Neuronal stem cell (in vitro differentiated cells): Measurements from ENCODE around the gene SLC25A10.
A peak's percentile ranks its signal among the peaks of the same experiment; 100 is the strongest.

Experiments
- DNase-seq: peaks from one replicate; pipeline ENCODE4 v3.0.0-alpha.2; 2013; ENCODE audit warnings: low spot score
- H2AFZ ChIP-seq: one replicate; pipeline ENCODE4 v1.6.1; 2013; ENCODE audit warnings: mild to moderate bottlenecking, low read length, inconsistent platforms
- H2AK5ac ChIP-seq: 2 replicates; pipeline ENCODE4 v1.6.1; 2013; ENCODE audit warnings: low read depth, mild to moderate bottlenecking, inconsistent platforms, low read length, moderate library complexity, mixed read lengths
- H2BK120ac ChIP-seq: 2 replicates; pipeline ENCODE4 v1.6.1; 2013; ENCODE audit warnings: low read depth, mild to moderate bottlenecking, inconsistent platforms, low read length, moderate library complexity, mixed read lengths
- H2BK12ac ChIP-seq: one replicate; pipeline ENCODE4 v1.6.1; 2013; ENCODE audit warnings: low read length, inconsistent platforms
- H2BK15ac ChIP-seq: 2 replicates; pipeline ENCODE4 v1.6.1; 2013; ENCODE audit warnings: mild to moderate bottlenecking, low read length, inconsistent platforms, mixed read lengths
- H2BK5ac ChIP-seq: one replicate; pipeline ENCODE4 v1.6.1; 2013; ENCODE audit warnings: inconsistent platforms, mild to moderate bottlenecking, low read length, moderate library complexity
- H3K14ac ChIP-seq: one replicate; pipeline ENCODE4 v1.6.1; 2013; ENCODE audit warnings: low read length, inconsistent platforms
- H3K18ac ChIP-seq: 2 replicates; pipeline ENCODE4 v1.6.1; 2013; ENCODE audit warnings: low read length, inconsistent platforms
- H3K23ac ChIP-seq: 2 replicates; pipeline ENCODE4 v1.6.1; 2013; ENCODE audit warnings: low read depth, mild to moderate bottlenecking, mixed read lengths, low read length, inconsistent platforms; ENCODE audit not compliant: poor library complexity
- H3K27ac ChIP-seq: replicated peaks from 3 replicates; pipeline ENCODE4 v1.5.1; 2013; ENCODE audit warnings: low read length, inconsistent platforms
- H3K27me3 ChIP-seq, 3 experiments: 2 replicates each; pipeline ENCODE4 v1.6.1; 2013; ENCODE audit warnings: low read length in 3 of 3, mild to moderate bottlenecking in 2 of 3, inconsistent platforms in 1 of 3, low read depth in 1 of 3, mixed read lengths in 1 of 3, moderate library complexity in 1 of 3; ENCODE audit not compliant: control insufficient read depth in 3 of 3, insufficient read depth in 3 of 3
- H3K36me3 ChIP-seq, 2 donors: replicated peaks in 1 of 2; 2 replicates each; pipeline ENCODE4 v1.6.1; 2013; ENCODE audit warnings: low read length in 2 of 2; ENCODE audit not compliant: control insufficient read depth in 2 of 2, insufficient read depth in 2 of 2
- H3K4ac ChIP-seq: 2 replicates; pipeline ENCODE4 v1.6.1; 2013; ENCODE audit warnings: inconsistent platforms, mild to moderate bottlenecking, low read length, moderate library complexity
- H3K4me1 ChIP-seq, 2 donors: 1 replicate in 1 of 2; 2 replicates in 1 of 2; pipeline ENCODE4 v1.6.1; 2013; ENCODE audit warnings: low read length in 2 of 2, low read depth in 1 of 2; ENCODE audit not compliant: control insufficient read depth in 2 of 2, insufficient read depth in 1 of 2
- H3K4me2 ChIP-seq: one replicate; pipeline ENCODE4 v1.6.1; 2013; ENCODE audit warnings: mild to moderate bottlenecking, low read length, inconsistent platforms; ENCODE audit not compliant: insufficient read depth, poor library complexity, severe bottlenecking
- H3K4me3 ChIP-seq, 2 donors: 2 replicates each; pipeline ENCODE4 v1.5.1; 2013; ENCODE audit warnings: low read length in 2 of 2, mild to moderate bottlenecking in 2 of 2, inconsistent platforms in 1 of 2, moderate library complexity in 1 of 2
- H3K79me1 ChIP-seq: one replicate; pipeline ENCODE4 v1.6.1; 2013; ENCODE audit warnings: low read depth, mild to moderate bottlenecking, inconsistent platforms, low read length, moderate library complexity
- H3K9ac ChIP-seq: one replicate; pipeline ENCODE4 v1.6.1; 2013; ENCODE audit warnings: mild to moderate bottlenecking, low read depth, low read length, inconsistent platforms; ENCODE audit not compliant: poor library complexity
- H3K9me3 ChIP-seq, 2 donors: replicated peaks in 1 of 2; 2 replicates each; pipeline versions ENCODE3 to v1.6.1; 2013; ENCODE audit warnings: low read length in 2 of 2, mild to moderate bottlenecking in 2 of 2, inconsistent platforms in 1 of 2, low read depth in 1 of 2, mixed read lengths in 1 of 2, moderate library complexity in 1 of 2; ENCODE audit not compliant: control insufficient read depth in 2 of 2, insufficient read depth in 1 of 2
- H4K8ac ChIP-seq: one replicate; pipeline ENCODE4 v1.6.1; 2013; ENCODE audit warnings: low read depth, mild to moderate bottlenecking, inconsistent platforms, low read length, moderate library complexity
- H4K91ac ChIP-seq: one replicate; pipeline ENCODE4 v1.6.1; 2013; ENCODE audit warnings: low read length, low read depth, mild to moderate bottlenecking, inconsistent platforms; ENCODE audit not compliant: poor library complexity
- WGBS, 2 donors: extraction: QIAGEN DNeasy Blood & Tissue Kit; methylation state at CpG; one replicate each; pipeline ENCODE4 v1.1.7; 2013; ENCODE audit warnings: missing lambda C conversion rate in 2 of 2, mixed read lengths in 1 of 2; ENCODE audit not compliant: insufficient read length in 2 of 2, insufficient replicate concordance in 1 of 2; ENCODE audit errors: extremely low coverage in 2 of 2; 5-methylcytosine and 5-hydroxymethylcytosine counted together

Gene SLC25A10

GRCh38 chr17:81680150-81680549 is 31.9 kb upstream of the SLC25A10 start:
- Histone ChIP-seq H2BK15ac (no peak overlapping the region), H2AK5ac (no peak overlapping the region), H4K91ac (no peak overlapping the region), H2AFZ (no peak overlapping the region), H3K23ac (no peak overlapping the region), H3K4ac (no peak overlapping the region), H3K4me1 (peaks cover 9 to 12% of the 10 kb centered on the region in 2 donors), H2BK12ac (no peak overlapping the region), H3K27ac (no peak overlapping the region), H3K14ac (no peak overlapping the region), H3K4me3 (no peak overlapping the region), H2BK120ac (no peak overlapping the region), H3K79me1 (peaks cover 25% of the 10 kb centered on the region), H3K9ac (no peak overlapping the region), H3K36me3 (peaks cover 5 to 32% of the 10 kb centered on the region in 2 donors), H3K27me3 (no peaks in the 10 kb centered on the region), H3K18ac (no peak overlapping the region), H3K4me2 (no peak overlapping the region), H2BK5ac (no peak overlapping the region), H4K8ac (no peak overlapping the region), H3K9me3 (peaks cover 0 to 2% of the 10 kb centered on the region in 2 donors)
- no peak for DNase-seq
- WGBS, 2 donors, result no CpG with 5 or more reads among the region's 11 CpGs

DNA sequence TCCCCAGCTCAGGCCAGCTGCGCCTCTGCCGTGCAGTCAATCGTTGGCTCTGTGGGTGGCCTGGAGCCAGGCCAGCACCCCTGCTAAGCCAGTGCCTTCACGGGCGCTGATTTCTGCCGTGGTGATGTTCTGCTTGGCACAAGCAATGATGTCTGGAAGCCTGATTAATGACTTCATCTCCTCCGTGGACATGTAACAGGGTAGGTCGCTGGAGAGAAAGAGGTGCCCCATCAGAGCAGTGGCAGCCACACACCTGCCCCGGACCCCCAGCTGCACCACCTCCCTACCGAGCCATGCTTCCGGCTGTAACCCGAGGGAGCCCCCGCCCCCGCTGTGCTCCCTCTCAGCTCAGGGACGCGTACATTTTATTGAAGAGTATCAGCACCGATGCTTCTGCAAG is 30.4 kb upstream of the SLC25A10 start:
- peaks cover 0 to 2% of the 10 kb centered on the region in 2 donors for H3K9me3 ChIP-seq
- H3K27me3 ChIP-seq, result no peaks in the 10 kb centered on the region
- no peak overlapping the region for H3K18ac ChIP-seq
- H2BK15ac ChIP-seq, result no peak overlapping the region
- H2BK12ac ChIP-seq, result no peak overlapping the region
- peaks cover 9 to 42% of the 10 kb centered on the region in 2 donors for H3K36me3 ChIP-seq
- no peak overlapping the region for H3K14ac ChIP-seq
- H3K23ac ChIP-seq, result no peak overlapping the region
- WGBS, 2 donors, result no CpG with 5 or more reads among the region's 17 CpGs
- H2BK120ac ChIP-seq, result no peak overlapping the region
- H3K79me1 ChIP-seq, result peaks cover 27% of the 10 kb centered on the region
- H2AFZ ChIP-seq, result no peak overlapping the region
- no peak overlapping the region for H4K8ac ChIP-seq
- H2BK5ac ChIP-seq, result no peak overlapping the region
- DNase-seq, result no peak
- H3K9ac ChIP-seq, result no peak overlapping the region
- peaks cover 9 to 14% of the 10 kb centered on the region in 2 donors for H3K4me1 ChIP-seq
- no peak overlapping the region for H3K27ac ChIP-seq
- H3K4me2 ChIP-seq, result no peak overlapping the region
- H3K4me3 ChIP-seq, result no peak overlapping the region
- H3K4ac ChIP-seq, result no peak overlapping the region
- no peak overlapping the region for H2AK5ac ChIP-seq
- H4K91ac ChIP-seq, result no peak overlapping the region

DNA sequence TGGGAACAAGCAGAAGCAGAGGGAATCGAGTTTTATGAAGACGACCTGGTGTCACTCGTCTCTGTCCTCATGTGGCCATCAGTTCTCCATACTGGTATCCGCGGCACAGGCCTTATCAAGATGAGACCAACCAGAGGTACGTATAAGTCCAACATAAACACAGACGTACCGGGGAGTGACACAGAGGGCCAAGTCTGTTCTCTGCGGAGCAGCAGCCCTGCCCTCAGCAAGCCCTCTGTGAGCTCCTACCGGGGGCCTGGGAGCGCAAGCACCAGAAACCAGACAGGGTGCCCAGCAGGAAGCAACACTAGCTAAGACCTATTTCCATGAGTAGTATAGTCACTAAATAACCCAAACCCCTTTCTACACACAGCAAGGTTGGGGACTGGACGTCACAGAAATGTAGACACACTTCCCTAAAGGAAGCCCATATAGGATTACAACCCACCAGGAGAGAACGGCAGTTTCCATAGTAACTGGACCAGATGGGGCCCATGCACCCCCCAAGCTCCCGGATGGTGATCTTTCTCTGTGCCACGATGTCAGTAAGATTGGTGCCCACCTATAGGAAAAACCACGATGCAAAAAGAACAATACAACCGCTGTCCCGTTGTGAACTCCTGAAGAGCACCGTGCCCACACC is 29.4 kb upstream of the SLC25A10 start:
- peaks cover 17 to 52% of the 10 kb centered on the region in 2 donors for H3K36me3 ChIP-seq
- no peak overlapping the region for H2BK120ac ChIP-seq
- H4K91ac ChIP-seq, result no peak overlapping the region
- peak overlapping the region; percentile 99 for H3K9ac ChIP-seq
- peak overlapping the region; percentile 84 to 97 for H3K4me3 ChIP-seq
- no peak overlapping the region for H3K4ac ChIP-seq
- WGBS, 2 donors, result no CpG with 5 or more reads among the region's 19 CpGs
- no peaks in the 10 kb centered on the region for H3K27me3 ChIP-seq
- peak overlapping the region; percentile 72 for H3K4me2 ChIP-seq
- peak overlapping the region; percentile 94 for H3K23ac ChIP-seq
- DNase-seq, result no peak
- H2AK5ac ChIP-seq, result peak overlapping the region; percentile 5
- H3K18ac ChIP-seq, result no peak overlapping the region
- peak overlapping the region; percentile 89 for H2AFZ ChIP-seq
- peaks cover 26% of the 10 kb centered on the region for H3K79me1 ChIP-seq
- no peak overlapping the region for H3K27ac ChIP-seq
- H4K8ac ChIP-seq, result no peak overlapping the region
- no peak overlapping the region for H2BK15ac ChIP-seq
- peaks cover 9 to 14% of the 10 kb centered on the region in 2 donors for H3K4me1 ChIP-seq
- H2BK5ac ChIP-seq, result peak overlapping the region; percentile 85
- H3K9me3 ChIP-seq, result peaks cover 0 to 2% of the 10 kb centered on the region in 2 donors
- no peak overlapping the region for H3K14ac ChIP-seq
- H2BK12ac ChIP-seq, result no peak overlapping the region

DNA sequence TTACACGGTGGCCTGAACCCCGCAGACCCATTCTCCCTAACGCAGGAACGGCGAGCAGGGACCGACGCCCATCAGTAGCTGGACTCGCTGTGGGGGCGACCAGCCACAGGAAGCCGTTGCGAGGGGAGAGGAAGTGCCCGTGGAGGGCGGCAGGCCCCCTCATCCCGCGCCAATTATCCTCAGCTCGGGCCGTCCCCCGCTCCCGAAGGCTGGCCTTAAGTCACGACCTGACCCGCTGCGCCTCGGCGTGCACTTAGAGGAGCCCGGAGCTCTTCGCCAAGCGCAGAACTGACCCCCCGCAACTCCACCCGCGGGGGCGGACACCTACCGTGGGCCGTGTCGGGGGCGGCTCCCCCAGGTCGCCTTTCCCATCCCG is 28.9 kb upstream of the SLC25A10 start:
- Histone ChIP-seq H3K9ac (peak overlapping the region; percentile 99), H2AFZ (peak overlapping the region; percentile 89), H3K27me3 (no peaks in the 10 kb centered on the region), H2BK5ac (peak overlapping the region; percentile 85), H3K4me2 (peak overlapping the region; percentile 72), H2BK15ac (peak overlapping the region; percentile 82), H3K14ac (peak overlapping the region; percentile 73), H3K4ac (no peak overlapping the region), H4K8ac (peak overlapping the region; percentile 8), H2BK12ac (peak overlapping the region; percentile 85), H3K18ac (peak overlapping the region; percentile 98), H4K91ac (no peak overlapping the region), H3K23ac (peak overlapping the region; percentile 94), H3K27ac (no peak overlapping the region), H3K79me1 (peaks cover 28% of the 10 kb centered on the region), H2AK5ac (peak overlapping the region; percentile 5), H3K4me1 (peaks cover 9 to 14% of the 10 kb centered on the region in 2 donors), H3K9me3 (peaks cover 0 to 2% of the 10 kb centered on the region in 2 donors), H2BK120ac (peak overlapping the region; percentile 48), H3K36me3 (peaks cover 20 to 57% of the 10 kb centered on the region in 2 donors), H3K4me3 (peak overlapping the region; percentile 84 to 97)
- WGBS, 2 donors, result no CpG with 5 or more reads among the region's 37 CpGs
- DNase-seq, result no peak
